RKO (cell line): ENCODE data around the gene LMOD2.
"Not testable (repeated sequence)": the region's sequence is repeated elsewhere in the genome, so short reads cannot be mapped to it uniquely, and the experiment has no call there.

Source experiments
- DNase-seq: peaks from one replicate; pipeline ENCODE4 v3.0.0-alpha.2; 2016; ENCODE audit warnings: low spot score

The LMOD2 gene

GRCh38 chr7:123655614-123656013 is at the start of gene LMOD2:
Gene LMOD2 (plus strand): TSS chr7:123655866. CDS start chr7:123655964, 98 bp downstream.
- no peak for DNase-seq

GRCh38 chr7:123607423-123607975 is 48.2 kb upstream of the LMOD2 start:
- DNase-seq = no peak

GRCh38 chr7:123608991-123609882 is 46.4 kb upstream of the LMOD2 start:
- no peak for DNase-seq

GRCh38 chr7:123609883-123610239 is 45.8 kb upstream of the LMOD2 start:
- no peak for DNase-seq

GRCh38 chr7:123612024-123612423 is 43.6 kb upstream of the LMOD2 start:
- no peak for DNase-seq

GRCh38 chr7:123615344-123615743 is 40.3 kb upstream of the LMOD2 start:
- no peak for DNase-seq

- no peak for DNase-seq
Observed at GRCh38 chr7:123616223-123616622, 39.4 kb upstream of the LMOD2 start.

- no peak for DNase-seq
Observed at GRCh38 chr7:123621707-123622106, 34.0 kb upstream of the LMOD2 start.

GRCh38 chr7:123622660-123623386 is 32.8 kb upstream of the LMOD2 start:
- no peak for DNase-seq

- peak; percentile 14 for DNase-seq
Observed at GRCh38 chr7:123624527-123625183, 31.0 kb upstream of the LMOD2 start.

GRCh38 chr7:123625254-123625653 is 30.4 kb upstream of the LMOD2 start:
- DNase-seq = no peak

GRCh38 chr7:123627851-123628250 is 27.8 kb upstream of the LMOD2 start:
- DNase-seq = no peak

GRCh38 chr7:123628829-123629228 is 26.8 kb upstream of the LMOD2 start:
- DNase-seq = no peak

- no peak for DNase-seq
Observed at GRCh38 chr7:123629281-123629680, 26.4 kb upstream of the LMOD2 start.

- no peak for DNase-seq
Observed at GRCh38 chr7:123632808-123633207, 22.9 kb upstream of the LMOD2 start.

- peak; percentile 34 for DNase-seq
Observed at GRCh38 chr7:123633553-123633952, 22.1 kb upstream of the LMOD2 start.

GRCh38 chr7:123634011-123634573 is 21.6 kb upstream of the LMOD2 start:
- not testable (repeated sequence) for DNase-seq

- peak; percentile 80 for DNase-seq
Observed at GRCh38 chr7:123635551-123636359, 19.9 kb upstream of the LMOD2 start.

- peak; percentile 19 for DNase-seq
Observed at GRCh38 chr7:123637203-123637602, 18.5 kb upstream of the LMOD2 start.

GRCh38 chr7:123637878-123638277 is 17.8 kb upstream of the LMOD2 start:
- no peak for DNase-seq

GRCh38 chr7:123639631-123640030 is 16.0 kb upstream of the LMOD2 start:
- DNase-seq = no peak
